HCT116 (cell line): ENCODE data around the gene VAMP1. TPM values are rescaled to one million over a fixed set of nuclear protein-coding genes. Genes with fewer than 3 reads are reported as not detected.

Experiments used
- ATAC-seq: fragments of 200-7000 bp; cut with Tn5 transposase; 2 replicates; pipeline ENCODE4 v1.9.1; 2020; ENCODE audit warnings: mild to moderate bottlenecking, moderate library complexity
- BruUV-seq: library from RNA; stranded (reverse); fragments of 400-500 nt; replicated peaks from 2 replicates; lab custom pipeline; 2021; lab: Mats Ljungman, UMichigan
- CTCF ChIA-PET: fragments of 300-600 bp; sonication (Branson Sonifier 250); formaldehyde crosslinking; loops from one replicate; lab custom pipeline; 2021; ENCODE audit warnings: antibody characterized with exemption; lab: Charles Lee
- POLR2A ChIA-PET: fragments of 300-600, 350-600 bp; sonication (Branson Sonifier 250); formaldehyde crosslinking; loops from one replicate; lab custom pipeline; 2021; ENCODE audit warnings: antibody characterized with exemption; lab: Charles Lee
- RAD21 ChIA-PET, 2 experiments: fragments of 300-600 bp; sonication (Branson Sonifier 250); formaldehyde crosslinking; loops; one replicate each; lab custom pipeline; 2023; ENCODE audit warnings: low total read pairs in 2 of 2; ENCODE audit not compliant: uncharacterized antibody in 2 of 2, unreplicated experiment in 2 of 2, low non-redundant PET in 1 of 2; lab: Charles Lee
- DNase-seq: peaks from one replicate; pipeline ENCODE4 v3.0.0-alpha.2; 2010; ENCODE audit warnings: low read depth, low spot score
- H2AFZ ChIP-seq: fragments of 200-600 bp; shearing (Covaris generic), sonication (generic); 2 replicates; pipeline ENCODE4 v1.6.1; 2017; ENCODE audit warnings: low read depth, mixed run types, mixed read lengths, antibody characterized with exemption, low read length; ENCODE audit not compliant: poor library complexity, severe bottlenecking
- H3K27ac ChIP-seq: 2 replicates; pipeline ENCODE4 v1.5.1; 2012; ENCODE audit warnings: low read depth, low read length
- H3K27me3 ChIP-seq: fragments of 200-600 bp; sonication (generic); 2 replicates; pipeline ENCODE4 v1.6.1; 2016; ENCODE audit warnings: mixed run types, low read length, mixed read lengths; ENCODE audit not compliant: insufficient read depth
- H3K36me3 ChIP-seq, 2 experiments: fragments of 200-500 bp in 1 of 2; fragments of 200-600 bp in 1 of 2; sonication (Bioruptor generic) in 1 of 2; sonication (generic) in 1 of 2; 2 replicates each; pipeline versions ENCODE4 v1.5.1 to v1.6.1; 2014 to 2016; ENCODE audit warnings: low read length in 2 of 2, inconsistent platforms in 1 of 2, mixed read lengths in 1 of 2, mixed run types in 1 of 2; ENCODE audit not compliant: insufficient read depth in 2 of 2, control insufficient read depth in 1 of 2
- H3K4me1 ChIP-seq, 2 experiments: fragments of 200-600 bp in 1 of 2; sonication (generic) in 1 of 2; 2 replicates each; pipeline versions ENCODE4 v1.5.1 to v1.6.1; 2012 to 2017; ENCODE audit warnings: low read length in 2 of 2, inconsistent platforms in 1 of 2, mild to moderate bottlenecking in 1 of 2, mixed read lengths in 1 of 2, mixed run types in 1 of 2, moderate library complexity in 1 of 2; ENCODE audit not compliant: insufficient read depth in 2 of 2, control insufficient read depth in 1 of 2
- H3K4me2 ChIP-seq: fragments of 200-600 bp; sonication (generic); 2 replicates; pipeline ENCODE4 v1.6.1; 2017; ENCODE audit warnings: mixed run types, low read length, mixed read lengths
- H3K4me3 ChIP-seq, 2 experiments: fragments of 200-600 bp in 1 of 2; sonication (generic) in 1 of 2; replicated peaks in 1 of 2; 2 replicates each; pipeline ENCODE4 v1.5.1; 2011 to 2016; ENCODE audit warnings: low read length in 2 of 2, control low read depth in 1 of 2, low read depth in 1 of 2, mild to moderate bottlenecking in 1 of 2, mixed read lengths in 1 of 2, mixed run types in 1 of 2
- H3K79me2 ChIP-seq: fragments of 200-600 bp; sonication (generic); 2 replicates; pipeline ENCODE4 v1.6.1; 2017; ENCODE audit warnings: mild to moderate bottlenecking, mixed run types, low read length, moderate library complexity, mixed read lengths; ENCODE audit not compliant: insufficient read depth
- H3K9ac ChIP-seq: fragments of 200-600 bp; sonication (generic); 2 replicates; pipeline ENCODE4 v1.6.1; 2016; ENCODE audit warnings: low read length, mixed read lengths
- H3K9me2 ChIP-seq: fragments of 200-600 bp; sonication (generic), shearing (Covaris generic); 2 replicates; pipeline ENCODE4 v1.6.1; 2017; ENCODE audit warnings: mixed run types, mild to moderate bottlenecking, moderate library complexity; ENCODE audit not compliant: insufficient read depth
- H3K9me3 ChIP-seq, 2 experiments: fragments of 200-500 bp in 1 of 2; fragments of 200-600 bp in 1 of 2; sonication (Bioruptor generic) in 1 of 2; sonication (generic) in 1 of 2; 2 replicates each; pipeline ENCODE4 v1.6.1; 2014 to 2017; ENCODE audit warnings: low read length in 2 of 2, mixed read lengths in 2 of 2, inconsistent platforms in 1 of 2, low read depth in 1 of 2, mild to moderate bottlenecking in 1 of 2, mixed run types in 1 of 2, moderate library complexity in 1 of 2; ENCODE audit not compliant: control insufficient read depth in 1 of 2, insufficient read depth in 1 of 2
- H4K20me1 ChIP-seq: fragments of 200-600 bp; sonication (generic), shearing (Covaris generic); 2 replicates; pipeline ENCODE4 v1.6.1; 2017; ENCODE audit warnings: mixed run types, mild to moderate bottlenecking, moderate library complexity; ENCODE audit not compliant: insufficient read depth
- CBX3 ChIP-seq: IDR thresholded peaks from 2 replicates; pipeline ENCODE4 v1.6.1; 2012; ENCODE audit warnings: low read depth
- EGR1 ChIP-seq: IDR thresholded peaks from 2 replicates; pipeline ENCODE4 v1.6.1; 2012; ENCODE audit warnings: low read depth
- ELF1 ChIP-seq: IDR thresholded peaks from 2 replicates; pipeline ENCODE4 v1.6.1; 2012; ENCODE audit warnings: low read depth, borderline replicate concordance
- EZH2phosphoT487 ChIP-seq: fragments of 200-600 bp; IDR thresholded peaks from 2 replicates; pipeline ENCODE4 v1.6.1; 2018; ENCODE audit warnings: antibody characterized with exemption, borderline replicate concordance
- JUND ChIP-seq: IDR thresholded peaks from 2 replicates; pipeline ENCODE4 v1.6.1; 2012
- MAX ChIP-seq: IDR thresholded peaks from 2 replicates; pipeline ENCODE4 v1.6.1; 2012
- POLR2A ChIP-seq: IDR thresholded peaks from 2 replicates; pipeline ENCODE4 v1.7.0; 2011; ENCODE audit warnings: borderline replicate concordance; ENCODE audit not compliant: insufficient read depth, insufficient read length; ENCODE audit errors: extremely low read depth
- RAD21 ChIP-seq: IDR thresholded peaks from 2 replicates; pipeline ENCODE4 v1.6.1; 2012; ENCODE audit warnings: low read depth, mild to moderate bottlenecking
- SIN3A ChIP-seq: IDR thresholded peaks from 2 replicates; pipeline ENCODE4 v1.6.1; 2012; ENCODE audit warnings: low read depth
- SP1 ChIP-seq: IDR thresholded peaks from 2 replicates; pipeline ENCODE4 v1.6.1; 2012; ENCODE audit warnings: low read depth
- SRF ChIP-seq: IDR thresholded peaks from 2 replicates; pipeline ENCODE4 v1.6.1; 2012; ENCODE audit warnings: low read depth
- TCF7L2 ChIP-seq: IDR thresholded peaks from 2 replicates; pipeline ENCODE4 v1.7.0; 2011; ENCODE audit warnings: borderline replicate concordance, inconsistent platforms; ENCODE audit not compliant: insufficient read depth, insufficient read length; ENCODE audit errors: extremely low read depth
- YY1 ChIP-seq: IDR thresholded peaks from 2 replicates; pipeline ENCODE4 v1.6.1; 2011; ENCODE audit warnings: low read length, low read depth, moderate library complexity, mild to moderate bottlenecking; ENCODE audit not compliant: insufficient replicate concordance; ENCODE audit errors: extremely low read depth
- ZFX ChIP-seq: fragments of 450-650 bp; IDR thresholded peaks from 2 replicates; pipeline ENCODE4 v1.6.1; 2017
- ZNF274 ChIP-seq: fragments of 200-500 bp; sonication (Bioruptor generic); IDR thresholded peaks from 2 replicates; pipeline ENCODE4 v1.6.1; 2014; ENCODE audit warnings: mild to moderate bottlenecking, low read depth, low read length, inconsistent platforms
- intact Hi-C: fragments of 100-400 bp; cut with micrococcal nuclease; formaldehyde crosslinking; loops from 2 replicates; pipeline ENCODE4 v1.10.0; 2022
- total RNA-seq: library from RNA; stranded (reverse); gene quantifications from one replicate; pipeline ENCODE4 v1.2.1, GENCODE V29; 2021; ENCODE audit not compliant: unreplicated experiment
- TF ChIP-seq, protein P1 (sequence below): IDR thresholded peaks from 2 replicates; pipeline ENCODE4 v1.6.1; 2011; ENCODE audit warnings: mild to moderate bottlenecking, low read length, moderate library complexity; ENCODE audit not compliant: insufficient replicate concordance; ENCODE audit errors: extremely low read depth
- TF ChIP-seq, protein P2 (sequence below): IDR thresholded peaks from 2 replicates; pipeline ENCODE4 v1.6.1; 2012
- TF ChIP-seq, protein P3 (sequence below): IDR thresholded peaks from 2 replicates; pipeline ENCODE4 v1.6.1; 2012; ENCODE audit warnings: low read depth

VAMP1 gene
- total RNA-seq, 1 experiment from 2014 or later: 12.1 TPM

DNA sequence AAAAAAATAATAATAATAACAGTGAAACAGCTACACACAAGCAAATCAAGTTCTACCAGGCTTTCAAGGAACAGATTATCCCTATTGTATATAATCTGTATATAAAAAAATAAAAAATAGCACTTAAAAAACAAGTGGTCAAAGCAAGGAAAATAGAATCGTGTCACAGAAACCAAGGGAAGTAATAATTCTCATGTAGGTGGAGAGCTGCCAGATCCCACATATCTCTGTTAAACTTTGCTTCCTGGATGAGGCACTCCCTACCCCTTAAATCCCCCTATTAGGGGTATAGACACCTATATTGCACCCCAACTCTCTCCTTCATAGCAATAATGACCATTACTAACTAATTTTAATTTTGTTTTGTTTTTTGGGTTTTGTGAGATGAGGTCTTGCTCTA, 30.1 kb downstream of the VAMP1 start (continued):
- TF ChIP-seq, protein P1, sequence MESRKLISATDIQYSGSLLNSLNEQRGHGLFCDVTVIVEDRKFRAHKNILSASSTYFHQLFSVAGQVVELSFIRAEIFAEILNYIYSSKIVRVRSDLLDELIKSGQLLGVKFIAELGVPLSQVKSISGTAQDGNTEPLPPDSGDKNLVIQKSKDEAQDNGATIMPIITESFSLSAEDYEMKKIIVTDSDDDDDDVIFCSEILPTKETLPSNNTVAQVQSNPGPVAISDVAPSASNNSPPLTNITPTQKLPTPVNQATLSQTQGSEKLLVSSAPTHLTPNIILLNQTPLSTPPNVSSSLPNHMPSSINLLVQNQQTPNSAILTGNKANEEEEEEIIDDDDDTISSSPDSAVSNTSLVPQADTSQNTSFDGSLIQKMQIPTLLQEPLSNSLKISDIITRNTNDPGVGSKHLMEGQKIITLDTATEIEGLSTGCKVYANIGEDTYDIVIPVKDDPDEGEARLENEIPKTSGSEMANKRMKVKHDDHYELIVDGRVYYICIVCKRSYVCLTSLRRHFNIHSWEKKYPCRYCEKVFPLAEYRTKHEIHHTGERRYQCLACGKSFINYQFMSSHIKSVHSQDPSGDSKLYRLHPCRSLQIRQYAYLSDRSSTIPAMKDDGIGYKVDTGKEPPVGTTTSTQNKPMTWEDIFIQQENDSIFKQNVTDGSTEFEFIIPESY: no peak
- TF ChIP-seq TCF7L2: no peak
- no peak for TF ChIP-seq POLR2A
- no peak for TF ChIP-seq JUND
- TF ChIP-seq, all 23 proteins: peak for 0

DNA sequence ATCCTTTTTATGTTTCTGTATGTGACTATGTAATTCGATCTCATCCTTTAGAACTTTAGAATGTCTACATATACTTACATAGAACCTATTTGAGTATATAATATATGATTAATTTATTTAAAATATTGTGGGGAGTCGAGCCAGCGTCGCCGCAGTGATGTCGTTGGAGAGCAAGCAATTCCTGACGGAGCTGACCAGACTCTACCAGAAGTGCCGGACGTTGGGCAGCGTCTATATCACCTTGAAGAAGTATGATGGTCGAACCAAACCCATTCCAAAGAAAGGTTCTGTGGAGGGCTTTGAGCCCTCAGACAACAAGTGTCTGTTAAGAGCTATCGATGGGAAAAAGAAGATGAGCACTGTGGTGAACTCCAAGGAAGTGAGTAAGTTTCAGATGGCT, 32.1 kb downstream of the VAMP1 start:
- no peak overlapping the region for H3K9ac ChIP-seq
- H4K20me1 ChIP-seq: no peaks in the 10 kb centered on the region
- H3K4me1 ChIP-seq: no peaks in the 10 kb centered on the region
- H3K9me3 ChIP-seq: no peaks in the 10 kb centered on the region
- DNase-seq: no peak
- RAD21 ChIA-PET: no interaction called here
- POLR2A ChIA-PET: interaction anchor here (1.3 to 1.8 kb wide), 2 partner anchors 32 to 96 kb away, joined by 5 read pairs; partner anchors contain the start of genes GAPDH and VAMP1
- BruUV-seq: no TSS peak
- ATAC-seq: no peak
- no peak overlapping the region for H3K27ac ChIP-seq
- no peak for TF ChIP-seq RAD21
- TF ChIP-seq SP1: no peak
- no peak for TF ChIP-seq MAX
- no peak for TF ChIP-seq SIN3A
- no peak for TF ChIP-seq SRF
- no peak for TF ChIP-seq CBX3
- no peak for TF ChIP-seq EGR1
- TF ChIP-seq, protein P2, sequence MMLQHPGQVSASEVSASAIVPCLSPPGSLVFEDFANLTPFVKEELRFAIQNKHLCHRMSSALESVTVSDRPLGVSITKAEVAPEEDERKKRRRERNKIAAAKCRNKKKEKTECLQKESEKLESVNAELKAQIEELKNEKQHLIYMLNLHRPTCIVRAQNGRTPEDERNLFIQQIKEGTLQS: no peak
- no peak for TF ChIP-seq ZFX
- TF ChIP-seq YY1: no peak
- TF ChIP-seq ELF1: no peak
- TF ChIP-seq ZNF274: no peak
- TF ChIP-seq TCF7L2: no peak
- TF ChIP-seq EZH2phosphoT487: no peak
- TF ChIP-seq, protein P3, sequence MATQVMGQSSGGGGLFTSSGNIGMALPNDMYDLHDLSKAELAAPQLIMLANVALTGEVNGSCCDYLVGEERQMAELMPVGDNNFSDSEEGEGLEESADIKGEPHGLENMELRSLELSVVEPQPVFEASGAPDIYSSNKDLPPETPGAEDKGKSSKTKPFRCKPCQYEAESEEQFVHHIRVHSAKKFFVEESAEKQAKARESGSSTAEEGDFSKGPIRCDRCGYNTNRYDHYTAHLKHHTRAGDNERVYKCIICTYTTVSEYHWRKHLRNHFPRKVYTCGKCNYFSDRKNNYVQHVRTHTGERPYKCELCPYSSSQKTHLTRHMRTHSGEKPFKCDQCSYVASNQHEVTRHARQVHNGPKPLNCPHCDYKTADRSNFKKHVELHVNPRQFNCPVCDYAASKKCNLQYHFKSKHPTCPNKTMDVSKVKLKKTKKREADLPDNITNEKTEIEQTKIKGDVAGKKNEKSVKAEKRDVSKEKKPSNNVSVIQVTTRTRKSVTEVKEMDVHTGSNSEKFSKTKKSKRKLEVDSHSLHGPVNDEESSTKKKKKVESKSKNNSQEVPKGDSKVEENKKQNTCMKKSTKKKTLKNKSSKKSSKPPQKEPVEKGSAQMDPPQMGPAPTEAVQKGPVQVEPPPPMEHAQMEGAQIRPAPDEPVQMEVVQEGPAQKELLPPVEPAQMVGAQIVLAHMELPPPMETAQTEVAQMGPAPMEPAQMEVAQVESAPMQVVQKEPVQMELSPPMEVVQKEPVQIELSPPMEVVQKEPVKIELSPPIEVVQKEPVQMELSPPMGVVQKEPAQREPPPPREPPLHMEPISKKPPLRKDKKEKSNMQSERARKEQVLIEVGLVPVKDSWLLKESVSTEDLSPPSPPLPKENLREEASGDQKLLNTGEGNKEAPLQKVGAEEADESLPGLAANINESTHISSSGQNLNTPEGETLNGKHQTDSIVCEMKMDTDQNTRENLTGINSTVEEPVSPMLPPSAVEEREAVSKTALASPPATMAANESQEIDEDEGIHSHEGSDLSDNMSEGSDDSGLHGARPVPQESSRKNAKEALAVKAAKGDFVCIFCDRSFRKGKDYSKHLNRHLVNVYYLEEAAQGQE: no peak
- H3K4me3 ChIP-seq: no peak overlapping the region
- intact Hi-C loops: no loop called here
- H3K79me2 ChIP-seq: no peaks in the 10 kb centered on the region
- H3K36me3 ChIP-seq: no peaks in the 10 kb centered on the region
- no peaks in the 10 kb centered on the region for H3K27me3 ChIP-seq
- no peak overlapping the region for H3K4me2 ChIP-seq
- no peaks in the 10 kb centered on the region for H3K9me2 ChIP-seq
- H2AFZ ChIP-seq: no peak overlapping the region
- CTCF ChIA-PET: no interaction called here
